ENCODE measurements around the gene IL1RAP.

- TF ChIP-seq EZH2 (IDR thresholded peaks at IDR 0.05; ENCODE audit: borderline replicate concordance, low read length) (no peak), CTCF (conservative IDR thresholded peaks at IDR 0.05 in 1 of 2, IDR thresholded peaks at IDR 0.05 in 1 of 2; ENCODE audit: extremely low read depth in 1 of 2, insufficient read depth in 1 of 2, low read depth in 1 of 2, low read length in 2 of 2) (no peak)
Observed at GRCh38 chr3:190671658-190672057, 157.8 kb downstream of the IL1RAP start.

Data from mammary epithelial cell (primary cell).